ENCODE results near the gene REEP1.

Gene REEP1

DNA sequence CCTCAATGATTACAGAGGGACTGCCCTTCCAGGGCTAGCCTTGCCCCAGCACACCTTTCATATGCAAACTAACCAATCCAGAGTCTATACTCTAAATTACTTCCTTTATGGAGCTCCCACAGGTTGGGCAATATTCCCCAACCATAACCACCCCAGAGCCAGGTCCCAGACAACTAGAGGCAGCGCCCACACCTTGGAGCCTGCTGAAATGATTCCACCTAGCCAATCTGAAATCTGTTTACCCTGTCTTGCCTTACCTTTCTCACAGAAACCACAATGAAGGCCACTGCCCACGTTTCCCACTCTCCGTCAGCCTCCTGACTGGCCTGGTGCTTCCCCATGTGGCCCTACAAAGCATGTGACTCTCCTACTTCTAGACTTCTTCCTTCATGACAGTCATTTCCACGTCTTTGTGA, 62.0 kb downstream of the REEP1 start:
- TF ChIP-seq CTCF (IDR thresholded peaks at IDR 0.05), result no peak
- TF ChIP-seq ZFX (IDR thresholded peaks at IDR 0.05; ENCODE audit: borderline replicate concordance), result no peak

GRCh38 chr2:86274918-86275275, 62.5 kb downstream of the REEP1 start:
- no peak overlapping the region for H3K27ac ChIP-seq
- TF ChIP-seq CTCF (IDR thresholded peaks at IDR 0.05) (no peak), ZFX (IDR thresholded peaks at IDR 0.05; ENCODE audit: borderline replicate concordance) (no peak)

More for the DNA sequence above, 62.0 kb downstream of the REEP1 start:
- no peak overlapping the region for H3K27ac ChIP-seq

- H3K27ac ChIP-seq, result no peak overlapping the region
- TF ChIP-seq CTCF (IDR thresholded peaks at IDR 0.05) (no peak), ZFX (IDR thresholded peaks at IDR 0.05; ENCODE audit: borderline replicate concordance) (no peak)
Measured at GRCh38 chr2:86274265-86274917, 63.0 kb downstream of the REEP1 start.

DNA sequence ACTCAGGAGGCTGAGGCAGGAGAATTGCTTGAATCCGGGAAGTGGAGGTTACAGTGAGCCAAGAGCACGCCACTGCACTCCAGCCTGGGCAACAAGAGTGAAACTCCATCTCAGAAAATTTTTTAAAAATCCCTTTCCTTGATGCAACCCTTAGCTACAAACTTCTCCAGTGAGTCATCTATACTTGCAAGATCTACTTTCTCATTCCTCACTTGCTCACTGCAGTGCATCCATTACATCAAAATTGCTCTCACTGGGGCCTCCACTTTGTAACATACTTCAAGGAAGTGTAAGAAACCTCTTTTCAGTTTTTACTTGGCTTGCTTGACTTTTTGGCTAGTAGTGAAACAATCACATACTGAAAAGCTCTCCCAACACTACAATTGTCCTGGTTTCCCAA, 65.3 kb downstream of the REEP1 start:
- TF ChIP-seq ZFX (IDR thresholded peaks at IDR 0.05; ENCODE audit: borderline replicate concordance) (no peak), CTCF (IDR thresholded peaks at IDR 0.05) (no peak)
- H3K27ac ChIP-seq, result no peak overlapping the region

DNA sequence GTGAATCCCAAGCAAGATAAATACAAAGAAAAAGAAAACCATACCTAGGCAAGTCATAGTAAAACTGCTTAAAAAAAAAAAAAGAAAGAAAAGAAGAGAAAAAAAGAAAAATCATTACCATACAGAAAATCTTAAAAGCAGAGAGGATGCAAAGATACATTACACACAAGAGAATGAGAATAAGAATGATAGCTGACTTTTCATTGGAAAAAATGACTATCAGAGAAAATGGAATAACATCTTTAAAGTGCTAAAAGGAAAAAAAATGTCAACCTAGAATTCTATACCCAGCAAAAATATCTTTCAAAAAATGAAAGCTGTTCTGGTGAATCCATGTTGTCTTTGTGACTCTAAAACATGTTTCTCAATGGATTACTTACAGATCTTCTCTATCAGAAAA, 66.2 kb downstream of the REEP1 start:
- no peak overlapping the region for H3K27ac ChIP-seq
- no peak for TF ChIP-seq CTCF (IDR thresholded peaks at IDR 0.05)

GRCh38 chr2:86263956-86264355, 73.5 kb downstream of the REEP1 start:
- H3K27ac ChIP-seq, result peak overlapping the region; percentile 57
- no peak for TF ChIP-seq CTCF (IDR thresholded peaks at IDR 0.05)
- no peak for TF ChIP-seq ZFX (IDR thresholded peaks at IDR 0.05; ENCODE audit: borderline replicate concordance)

DNA sequence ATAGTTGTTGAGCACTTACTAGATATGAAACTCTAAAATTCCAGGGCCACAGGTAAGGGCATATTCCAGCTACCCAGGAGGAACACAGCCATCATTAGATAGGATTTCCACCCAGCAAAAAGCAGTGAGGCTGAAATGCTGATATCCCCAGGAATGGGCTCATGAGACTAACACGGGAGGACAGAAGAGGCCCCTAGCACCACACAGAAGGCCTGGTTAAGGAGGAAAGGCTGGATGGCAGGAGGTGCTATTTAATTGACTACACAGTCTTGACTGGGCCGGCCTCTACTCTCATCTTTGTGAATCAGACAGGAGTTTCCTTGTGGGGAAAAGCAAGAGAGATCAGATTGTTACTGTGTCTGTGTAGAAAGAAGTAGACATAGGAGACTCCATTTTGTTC, 76.4 kb downstream of the REEP1 start:
- TF ChIP-seq CTCF (IDR thresholded peaks at IDR 0.05), result no peak
- no peak for TF ChIP-seq ZFX (IDR thresholded peaks at IDR 0.05; ENCODE audit: borderline replicate concordance)
- H3K27ac ChIP-seq, result no peak overlapping the region
